Right ventricle myocardium superior (tissue), 1 donor: ENCODE results near the gene MARCHF10. TPM values are rescaled to one million over a fixed set of nuclear protein-coding genes. Genes with fewer than 3 reads are reported as not detected.
"Not testable (repeated sequence)": the region's sequence is repeated elsewhere in the genome, so short reads cannot be mapped to it uniquely, and the experiment has no call there.

Experiments
- ATAC-seq: fragments of 200-7000 bp; cut with Tn5 transposase; one replicate; pipeline ENCODE4 v1.9.1; 2020; ENCODE audit warnings: mild to moderate bottlenecking; ENCODE audit not compliant: poor library complexity
- DNase-seq: peaks from one replicate; pipeline ENCODE4 v3.0.0-alpha.2; 2020
- intact Hi-C: fragments of 100-400 bp; cut with DNase I; formaldehyde crosslinking; loops from one replicate; pipeline ENCODE4 v1.11.2; 2022
- total RNA-seq: library from RNA; stranded (reverse); fragmentation: NEBNext Ultra II Directional; extraction: Animal tissue kit (Norgen Biotek cat#: 25700); gene quantifications from one replicate; pipeline ENCODE4 v1.2.1, GENCODE V29; 2021
- donor health status: DM: no; HTN: yes; CAD: no; lungs with severe emphysema.

MARCHF10 gene
- total RNA-seq, 1 donor from 2014 or later, result not detected

DNA sequence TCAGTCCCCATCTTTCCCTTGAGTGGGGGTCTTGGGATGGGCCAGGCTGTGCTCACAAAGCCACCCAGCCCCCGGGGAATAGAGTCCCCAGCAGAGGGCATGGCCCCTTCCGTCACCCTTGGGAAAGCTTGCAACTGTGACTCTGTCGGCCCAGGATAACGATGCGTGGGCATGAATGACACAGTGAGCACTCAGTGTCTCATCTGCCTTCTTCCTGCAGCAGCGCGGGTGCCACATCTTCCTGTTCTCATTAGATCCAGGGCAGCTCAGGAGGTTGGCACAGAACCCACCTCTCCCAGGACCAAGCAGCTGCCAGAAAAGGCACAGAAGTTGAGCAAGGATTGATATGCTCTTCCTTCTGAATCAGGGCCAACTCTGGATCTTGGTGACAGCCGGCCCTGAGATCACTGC, 95.9 kb downstream of the MARCHF10 start:
- DNase-seq (peak; percentile 17), ATAC-seq (no peak)
- intact Hi-C loops, result no loop called here

DNA sequence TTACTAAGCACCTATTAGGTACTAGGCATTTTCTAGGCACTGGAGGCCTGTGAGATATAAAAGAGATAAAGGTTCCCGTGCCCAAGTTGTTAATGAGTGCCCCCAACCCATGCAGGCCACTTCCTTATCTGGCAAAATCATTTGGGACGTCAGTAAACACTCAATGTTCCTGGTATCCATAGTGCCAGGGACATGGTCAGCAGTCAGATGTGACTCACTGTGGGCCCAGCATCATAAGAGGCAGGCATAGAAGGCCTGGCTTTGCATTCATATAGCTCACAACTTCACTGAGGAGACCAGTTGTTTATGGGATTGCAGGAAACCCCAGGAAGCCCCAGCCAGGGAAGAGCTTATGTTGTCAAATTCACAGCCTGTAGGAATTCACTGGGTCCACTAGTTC, 99.5 kb downstream of the MARCHF10 start:
- DNase-seq, result no peak
- no peak for ATAC-seq
- intact Hi-C loops, result loop anchor here (10.0 kb wide), 1 partner anchor 696 kb away; no protein-coding TSS in a partner anchor

DNA sequence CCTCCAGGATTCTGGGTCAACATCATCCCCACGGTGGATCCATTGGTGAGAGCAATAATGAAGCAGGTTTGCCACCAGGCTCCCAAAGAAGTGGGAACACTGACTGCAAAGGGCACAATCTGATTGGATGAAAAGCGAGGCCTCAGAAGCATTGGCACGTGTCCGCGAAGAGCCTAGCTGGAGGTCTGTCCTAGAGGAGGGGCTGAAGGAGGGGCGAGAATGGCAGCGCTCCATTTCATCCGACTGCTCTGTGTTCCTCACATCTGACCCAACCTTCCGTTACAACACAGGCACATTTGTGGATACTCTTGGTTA, 100.7 kb downstream of the MARCHF10 start:
- peak; percentile 22 for DNase-seq
- intact Hi-C loops, result loop anchor here (10.0 kb wide), 1 partner anchor 697 kb away; no protein-coding TSS in a partner anchor
- no peak for ATAC-seq

DNA sequence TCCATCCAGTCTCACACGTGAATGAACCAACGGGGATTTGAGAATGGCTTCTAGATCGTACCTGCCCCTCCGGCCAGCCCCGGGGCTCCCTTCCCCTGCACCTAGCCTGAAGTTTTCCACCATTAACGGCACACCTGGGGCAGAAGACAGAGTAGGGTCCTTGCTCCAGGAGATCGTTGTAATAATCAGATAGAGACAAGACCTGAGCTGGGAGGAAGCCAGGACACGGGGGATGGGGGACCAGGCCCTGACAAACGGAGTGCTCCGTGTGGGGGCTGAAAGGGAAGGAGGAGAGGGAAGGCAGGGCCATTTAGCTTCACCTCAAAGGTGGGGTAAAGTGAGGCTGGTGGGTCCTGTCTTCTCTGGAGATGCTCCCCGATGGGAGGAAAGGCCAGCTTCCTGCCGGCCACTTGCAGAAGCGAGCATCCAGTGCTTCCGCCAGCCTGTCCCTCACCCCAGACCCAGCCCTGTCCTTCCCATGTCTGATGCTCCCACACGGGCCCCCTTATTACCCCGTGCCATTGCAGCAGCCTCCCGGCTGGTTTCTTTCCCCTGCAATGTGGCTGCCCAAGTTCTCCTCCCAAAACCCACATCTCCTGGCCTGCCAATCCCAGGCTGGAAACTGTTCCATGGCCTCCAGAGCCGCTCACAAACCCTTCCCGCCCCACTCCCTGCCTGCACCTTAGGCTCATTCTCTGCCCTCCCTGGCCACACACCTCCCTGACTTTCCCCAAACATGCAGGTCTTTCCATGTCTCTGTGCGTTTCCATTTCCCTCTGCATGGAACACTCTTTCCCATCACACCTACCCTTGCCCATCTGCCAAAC, 101.3 kb downstream of the MARCHF10 start:
- intact Hi-C loops, result loop anchor here (10.0 kb wide), 1 partner anchor 698 kb away; no protein-coding TSS in a partner anchor
- DNase-seq (peak; percentile 35), ATAC-seq (no peak)

DNA sequence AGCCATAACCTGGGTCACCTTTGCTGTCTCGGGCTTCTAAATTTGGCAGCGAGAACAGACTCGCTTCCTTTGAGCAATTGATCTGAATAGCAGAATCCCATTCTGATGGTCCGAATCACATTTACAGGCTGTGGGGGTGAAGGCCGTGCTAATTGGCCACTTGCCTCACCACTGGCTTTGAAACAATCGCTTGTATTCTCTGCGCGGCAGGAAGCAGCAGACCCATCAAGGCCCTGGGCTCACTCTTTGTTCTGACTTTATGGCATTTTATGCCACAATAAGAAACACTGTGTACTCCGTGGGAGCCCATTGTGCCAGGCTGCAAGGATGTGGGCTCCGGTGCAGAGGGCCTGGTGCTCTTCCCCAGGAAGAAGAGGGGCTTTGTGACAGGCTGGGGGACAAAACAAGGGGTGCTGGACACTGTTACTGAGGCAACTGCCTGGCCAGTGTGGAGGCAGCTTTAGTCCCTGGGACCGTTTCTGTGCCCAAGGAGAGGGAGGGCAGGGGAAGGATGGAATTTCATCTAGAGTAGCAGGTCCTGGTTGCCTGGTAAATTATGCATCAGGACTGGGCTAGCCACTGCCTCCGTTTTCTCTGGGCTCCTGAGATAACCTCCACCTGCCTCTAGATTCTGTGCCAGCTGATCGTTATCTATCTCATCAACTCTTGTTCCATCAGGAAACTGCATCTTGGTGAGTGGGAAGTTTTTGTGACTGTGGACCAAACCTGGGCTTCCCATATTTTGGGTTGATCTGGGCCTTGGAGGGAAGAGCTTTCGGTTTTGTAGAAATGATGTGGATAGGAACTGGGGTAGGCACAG, 102.1 kb downstream of the MARCHF10 start:
- peak; percentile 17 for ATAC-seq
- intact Hi-C loops, result loop anchor here (10.0 kb wide), 1 partner anchor 699 kb away; no protein-coding TSS in a partner anchor
- peak; percentile 55 for DNase-seq

DNA sequence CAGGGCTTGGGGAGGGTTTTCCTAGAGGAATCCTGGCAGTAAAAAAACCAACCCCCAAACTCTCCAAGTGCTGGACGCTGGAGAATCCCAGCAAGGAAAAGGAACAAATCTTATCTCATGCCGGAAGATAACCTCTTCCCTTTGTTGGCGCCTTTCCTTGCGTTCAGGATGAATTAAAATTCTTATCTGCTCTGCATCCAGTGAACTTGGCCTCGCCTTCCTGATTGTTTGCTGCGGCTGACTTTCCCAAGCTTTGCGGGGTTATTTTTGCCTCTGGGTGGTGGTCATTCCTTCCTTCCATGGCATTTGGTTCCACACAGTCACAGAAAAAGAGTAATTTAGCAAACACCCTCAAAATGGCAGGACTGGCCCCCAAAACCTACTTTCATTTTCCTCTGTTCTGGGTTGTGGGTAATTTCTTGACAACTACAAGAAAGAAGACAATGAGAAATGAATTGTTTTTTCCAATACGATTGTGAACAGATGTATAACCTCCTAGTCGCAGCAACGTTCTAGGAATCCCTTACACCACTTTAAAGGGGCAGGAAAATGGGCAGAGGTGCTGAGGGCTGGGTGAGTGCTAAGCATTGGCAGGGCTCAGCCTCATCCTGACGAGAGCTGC, 102.8 kb downstream of the MARCHF10 start:
- intact Hi-C loops, result loop anchor here (10.0 kb wide), 1 partner anchor 700 kb away; no protein-coding TSS in a partner anchor
- DNase-seq, result no peak
- ATAC-seq, result no peak

DNA sequence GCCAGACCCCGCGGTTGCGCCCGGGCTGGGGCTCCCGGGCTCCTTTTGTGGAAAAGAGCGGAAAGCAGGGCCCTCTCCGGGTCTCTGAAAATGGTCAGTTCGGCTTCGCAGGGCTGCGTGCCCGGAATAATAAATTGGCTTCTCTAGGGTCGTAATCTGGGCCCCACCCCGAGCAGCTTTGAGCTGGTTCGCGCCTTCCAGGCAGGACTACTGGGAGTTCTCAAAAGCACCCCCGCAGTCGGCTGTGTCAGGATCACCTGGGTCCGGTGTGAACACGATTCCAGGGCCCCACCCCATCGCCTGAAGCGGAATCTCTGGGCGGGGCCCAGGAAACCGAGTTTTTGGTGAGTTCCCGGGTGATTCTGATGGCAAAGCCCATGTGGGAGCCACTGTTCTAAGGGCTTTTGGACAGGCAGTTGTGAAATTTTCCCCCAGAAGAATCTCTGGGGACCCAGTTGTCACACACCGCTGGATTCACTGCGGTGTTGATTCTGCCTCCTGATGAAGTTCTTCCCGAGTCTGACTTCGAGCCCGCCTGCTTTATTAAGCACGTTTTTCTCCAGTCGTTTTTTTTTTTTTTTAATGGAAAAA, 103.6 kb downstream of the MARCHF10 start:
- DNase-seq (peak; percentile 58), ATAC-seq (peak; percentile 21)
- intact Hi-C loops, result loop anchor here (5.0 to 10.0 kb wide), 2 partner anchors 263 to 700 kb away; partner anchors contain the start of gene TANC2

DNA sequence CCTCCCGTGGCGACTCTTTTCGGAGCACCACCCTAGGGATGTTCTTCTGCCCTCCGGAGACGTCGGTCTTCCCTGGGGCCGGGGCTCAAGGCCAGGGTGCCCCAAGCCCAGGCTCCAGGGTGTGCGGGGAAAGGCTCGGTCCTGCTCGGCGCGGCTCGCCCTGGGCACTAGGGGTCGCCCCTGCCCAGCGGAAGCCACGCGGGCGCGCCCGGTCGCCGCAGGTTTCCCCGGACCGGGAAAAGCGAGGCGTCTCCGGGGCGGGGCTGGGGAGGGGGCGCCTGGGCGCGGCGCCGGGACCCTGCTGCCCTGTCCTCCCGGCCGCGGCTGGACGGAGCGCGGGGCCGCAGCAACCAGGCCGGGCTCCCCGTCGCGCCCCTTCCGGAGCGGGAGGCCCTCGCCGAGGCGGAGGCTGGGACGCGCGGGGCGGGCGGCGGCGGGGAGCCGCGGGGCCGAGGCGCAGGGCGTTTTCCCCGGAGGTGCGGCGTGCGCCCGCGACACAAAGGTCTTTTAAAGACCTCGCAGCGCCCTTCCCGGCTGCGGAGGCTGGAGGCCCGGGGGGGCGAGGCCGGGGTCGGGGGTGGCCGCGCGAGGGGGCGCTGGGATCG, 104.2 kb downstream of the MARCHF10 start:
- peak; percentile 96 for ATAC-seq

DNA sequence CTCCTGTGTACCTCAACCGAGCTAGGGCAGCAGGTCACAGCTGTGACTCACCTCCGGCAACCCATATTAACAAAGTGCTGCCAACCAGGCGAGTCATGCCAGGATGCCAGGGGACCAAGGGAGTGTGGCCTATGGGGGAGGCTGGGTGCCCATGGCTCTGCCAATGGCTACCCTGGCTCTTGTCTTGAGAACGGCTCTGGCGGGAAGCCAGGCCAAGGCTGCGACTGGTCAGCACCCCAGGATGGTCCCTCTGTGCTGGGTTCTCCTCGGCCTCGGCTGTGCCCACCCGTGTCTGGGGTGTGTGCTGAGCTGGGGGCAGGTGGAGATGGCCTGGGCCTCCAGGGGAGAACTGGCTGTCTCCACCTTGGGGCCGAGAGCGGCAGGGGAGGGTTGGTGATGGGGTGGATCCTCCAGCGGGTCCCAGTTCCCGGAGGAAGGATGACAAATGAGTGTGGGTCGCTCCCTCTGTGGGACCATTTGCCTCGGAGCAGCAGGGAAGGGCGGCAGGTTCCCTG, 104.8 kb downstream of the MARCHF10 start:
- ATAC-seq (no peak), DNase-seq (peak; percentile 57)
- intact Hi-C loops, result loop anchor here (5.0 to 10.0 kb wide), 2 partner anchors 264 to 701 kb away; partner anchors contain the start of gene TANC2

More for the DNA sequence above, 104.2 kb downstream of the MARCHF10 start:
- intact Hi-C loops, result loop anchor here (5.0 to 10.0 kb wide), 2 partner anchors 263 to 701 kb away; partner anchors contain the start of gene TANC2
- peak; percentile 86 for DNase-seq

DNA sequence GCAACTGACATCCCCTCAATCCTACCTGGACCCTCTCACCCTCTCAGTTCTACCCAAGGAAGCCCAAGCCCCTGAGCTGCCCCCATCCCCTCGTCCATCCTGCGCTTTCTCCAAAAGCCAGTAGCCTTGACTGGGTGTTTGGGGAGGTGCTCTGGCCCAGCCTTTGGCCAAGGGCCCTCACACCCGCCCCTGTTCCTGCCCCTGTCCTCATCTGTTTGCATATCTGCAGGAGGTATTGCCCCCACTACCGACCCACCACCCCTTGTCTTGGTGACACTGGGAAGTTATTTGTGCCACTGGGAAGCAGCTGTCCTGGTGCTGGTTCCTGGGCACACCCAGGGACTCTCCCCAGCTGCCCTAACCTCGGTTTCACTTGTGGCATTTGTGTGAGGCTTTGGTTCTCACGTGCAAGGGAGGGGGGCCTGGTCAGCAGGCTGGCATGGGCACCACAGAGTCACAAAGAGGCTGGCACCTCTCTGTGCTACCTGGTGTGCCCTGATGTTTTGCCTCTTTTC, 105.3 kb downstream of the MARCHF10 start:
- intact Hi-C loops, result loop anchor here (5.0 to 10.0 kb wide), 2 partner anchors 264 to 702 kb away; partner anchors contain the start of gene TANC2
- ATAC-seq (no peak), DNase-seq (peak; percentile 11)

DNA sequence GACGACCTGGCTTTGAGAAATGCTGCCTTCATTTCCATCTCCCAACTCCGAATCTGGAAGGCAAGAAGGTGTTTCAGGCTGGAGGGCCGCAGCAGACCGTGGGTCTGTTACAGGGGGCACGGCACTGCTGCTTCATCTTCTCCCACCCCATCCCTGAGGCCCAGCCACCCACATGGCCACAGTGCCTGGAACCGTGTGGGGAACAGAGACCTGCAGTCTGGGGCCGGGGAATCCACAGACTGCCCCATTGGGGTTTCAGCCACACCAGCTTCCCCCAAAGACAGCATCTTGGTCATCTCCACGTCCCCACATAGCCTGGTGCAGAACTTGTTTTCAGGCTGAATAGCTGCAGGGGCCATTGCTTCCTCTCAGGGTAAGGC, 106.4 kb downstream of the MARCHF10 start:
- intact Hi-C loops, result loop anchor here (5.0 to 10.0 kb wide), 2 partner anchors 266 to 703 kb away; partner anchors contain the start of gene TANC2
- DNase-seq (peak; percentile 19), ATAC-seq (no peak)

DNA sequence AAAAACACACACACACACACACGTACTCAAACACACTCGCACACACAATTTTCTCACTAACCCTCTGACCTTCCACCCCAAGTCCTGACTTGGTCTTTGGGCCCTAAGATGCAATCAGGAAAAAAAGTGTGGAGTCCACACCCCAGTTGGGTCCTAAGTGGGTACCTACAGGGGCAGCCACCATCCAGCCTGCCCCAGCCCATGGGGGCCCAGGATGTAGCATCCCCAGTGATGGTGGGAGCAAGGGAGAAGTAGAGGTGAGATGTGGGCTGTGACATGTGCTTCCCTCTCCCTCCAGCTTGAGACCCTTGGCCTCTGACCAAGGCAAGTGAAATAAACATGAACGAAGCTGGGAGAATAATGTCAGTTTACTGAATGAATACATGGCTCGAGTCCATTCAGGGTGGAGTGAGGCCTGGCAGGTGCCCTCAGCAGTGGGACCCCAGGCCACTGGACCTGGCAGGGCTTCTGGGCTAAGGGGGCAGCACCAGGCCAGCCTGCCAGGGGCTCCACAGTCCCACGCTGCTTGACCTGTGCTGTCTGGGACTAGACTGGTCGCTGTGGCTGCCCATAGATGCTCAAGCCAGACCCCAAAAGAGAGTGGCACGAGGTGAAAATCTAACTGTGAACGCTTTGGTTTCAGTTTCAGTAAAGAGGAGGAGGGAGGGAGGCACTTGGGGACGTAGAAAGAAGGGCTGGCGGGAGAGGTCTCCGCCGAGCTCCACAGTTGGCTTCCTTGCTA, 107.0 kb downstream of the MARCHF10 start:
- no peak for ATAC-seq
- intact Hi-C loops, result loop anchor here (5.0 to 10.0 kb wide), 2 partner anchors 266 to 704 kb away; partner anchors contain the start of gene TANC2
- DNase-seq, result peak; percentile 18

DNA sequence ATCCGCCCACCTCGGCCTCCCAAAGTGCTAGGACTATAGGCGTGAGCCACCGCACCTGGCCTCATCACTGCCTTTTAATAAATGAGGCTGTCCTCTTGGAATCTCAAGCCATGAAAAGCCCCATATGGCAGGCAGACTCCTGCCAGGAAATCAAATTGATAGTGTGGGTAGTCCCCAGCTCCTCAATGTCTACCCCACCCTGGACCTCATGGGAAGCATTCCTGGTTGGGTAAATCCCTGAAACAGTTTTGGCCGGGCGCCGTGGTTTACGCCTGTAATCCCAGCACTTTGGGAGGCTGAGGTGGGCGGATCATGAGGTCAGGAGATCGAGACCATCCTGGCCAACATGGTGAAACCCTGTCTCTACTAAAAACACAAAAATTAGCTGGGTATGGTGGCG, 109.7 kb downstream of the MARCHF10 start:
- DNase-seq, ATAC-seq, intact Hi-C loops: not testable (repeated sequence)

DNA sequence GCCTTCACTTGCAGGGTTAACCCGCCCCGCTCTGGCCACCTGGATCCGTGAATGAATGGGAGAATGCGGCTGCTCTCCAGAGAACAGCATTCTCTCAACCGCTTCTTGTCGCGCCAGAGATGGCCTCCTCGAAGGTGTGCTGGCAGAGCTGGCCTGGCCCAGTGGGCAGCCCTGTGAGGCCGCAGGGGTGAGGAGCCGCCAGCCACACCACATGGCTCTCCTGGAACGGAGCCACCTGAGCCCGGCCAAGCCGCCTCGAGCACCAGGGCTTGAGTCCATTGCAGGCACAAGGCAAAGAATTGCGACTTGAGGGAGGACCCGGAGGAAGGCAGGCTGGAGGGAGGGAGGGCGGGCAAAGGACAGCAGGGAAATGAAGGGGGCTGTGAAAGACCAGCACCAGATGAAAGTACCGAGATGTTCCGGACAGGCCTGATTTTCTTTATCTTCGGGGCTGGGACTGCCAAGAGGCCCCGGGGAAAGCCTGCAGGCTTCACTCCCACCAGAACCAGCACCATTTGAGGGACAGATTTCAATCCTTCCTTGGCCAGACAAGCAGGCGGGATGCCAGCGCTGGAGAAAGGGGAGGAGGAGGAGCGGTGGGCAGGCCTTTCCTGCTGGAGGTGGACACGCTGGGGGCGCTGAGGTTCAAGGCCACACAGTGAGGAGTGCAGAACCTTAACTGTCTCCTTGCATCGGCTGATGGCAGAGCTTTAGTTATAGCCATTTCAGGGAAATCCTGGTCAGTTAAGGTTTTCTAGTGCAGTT, 111.2 kb downstream of the MARCHF10 start:
- DNase-seq (peak; percentile 55), ATAC-seq (peak; percentile 9)
- intact Hi-C loops, result no loop called here

DNA sequence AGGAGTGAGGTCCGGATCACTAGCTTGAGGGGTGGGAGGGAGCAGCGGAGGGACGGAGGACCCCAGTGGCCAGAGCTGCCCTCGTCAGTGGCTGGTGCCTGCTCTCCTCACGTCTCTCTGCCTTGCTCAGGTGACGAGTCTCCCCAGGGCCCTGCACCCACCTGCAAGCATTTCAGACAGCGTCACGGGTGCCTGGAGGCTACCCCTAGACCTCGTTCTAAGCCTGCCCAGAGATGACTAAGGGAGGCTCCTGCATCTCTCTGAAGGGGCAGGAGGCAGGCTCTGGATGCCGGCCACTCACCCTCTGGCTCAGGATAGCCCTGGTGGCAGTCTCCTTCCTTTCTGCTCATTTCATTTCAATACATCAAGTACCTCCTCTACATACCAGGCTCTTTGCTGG, 111.9 kb downstream of the MARCHF10 start:
- peak; percentile 38 for DNase-seq
- no peak for ATAC-seq

More for the DNA sequence above, 111.9 kb downstream of the MARCHF10 start:
- intact Hi-C loops, result no loop called here
